Activated CD4-positive, alpha-beta T cell treated with anti-CD3 and anti-CD28 coated beads for 48 hours (primary cell): ENCODE measurements around the gene CAPN7.

ENCODE experiments used
- DNase-seq: peaks from one replicate; pipeline ENCODE4 v3.0.0-alpha.2; 2020

The CAPN7 gene

DNA sequence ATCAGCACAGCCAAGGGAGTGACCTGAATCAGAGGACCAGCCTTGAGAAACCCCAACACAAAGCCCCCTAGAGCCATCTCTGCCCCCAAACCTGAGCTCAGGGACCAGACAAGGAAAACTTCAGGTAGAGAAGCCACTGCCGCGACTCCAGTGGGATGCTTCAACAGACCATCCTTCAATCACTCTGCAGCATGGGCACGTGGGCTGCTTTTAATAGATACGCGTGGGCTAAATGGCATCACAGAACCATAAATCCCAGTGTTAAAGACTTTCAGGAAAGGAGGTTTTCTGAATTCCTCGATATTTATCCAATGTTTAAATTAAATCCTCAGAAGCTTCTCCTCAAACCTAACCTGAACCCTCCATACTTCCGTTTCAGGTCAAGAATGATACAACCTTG is 95.7 kb downstream of the CAPN7 start:
- DNase-seq = no peak
